IPS-20b (cell line): ENCODE results near the gene GPRC5C.
"Not testable (repeated sequence)": the region's sequence is repeated elsewhere in the genome, so short reads cannot be mapped to it uniquely, and the experiment has no call there.

Experiments used
- H3K27ac ChIP-seq: one replicate; pipeline ENCODE4 v1.5.1; 2013; ENCODE audit warnings: low read length
- H3K27me3 ChIP-seq: 2 replicates; pipeline ENCODE4 v1.6.1; 2013; ENCODE audit warnings: mild to moderate bottlenecking, low read length, inconsistent platforms; ENCODE audit not compliant: insufficient read depth
- H3K36me3 ChIP-seq: 2 replicates; pipeline ENCODE4 v1.6.1; 2013; ENCODE audit warnings: low read depth, mild to moderate bottlenecking, inconsistent platforms, low read length, moderate library complexity; ENCODE audit not compliant: insufficient read depth
- H3K4me1 ChIP-seq: 2 replicates; pipeline ENCODE4 v1.6.1; 2013; ENCODE audit warnings: mild to moderate bottlenecking, control low read depth, inconsistent platforms, low read length, moderate library complexity; ENCODE audit not compliant: insufficient read depth
- H3K4me3 ChIP-seq: 2 replicates; pipeline ENCODE4 v1.5.1; 2013; ENCODE audit warnings: mild to moderate bottlenecking, low read length, inconsistent platforms
- H3K9ac ChIP-seq: 2 replicates; pipeline ENCODE4 v1.6.1; 2013; ENCODE audit warnings: low read depth, mild to moderate bottlenecking, inconsistent platforms, low read length, moderate library complexity
- H3K9me3 ChIP-seq: 2 replicates; pipeline ENCODE4 v1.6.1; 2013; ENCODE audit warnings: mild to moderate bottlenecking, low read depth, low read length, inconsistent platforms; ENCODE audit not compliant: insufficient read depth

GPRC5C gene

DNA sequence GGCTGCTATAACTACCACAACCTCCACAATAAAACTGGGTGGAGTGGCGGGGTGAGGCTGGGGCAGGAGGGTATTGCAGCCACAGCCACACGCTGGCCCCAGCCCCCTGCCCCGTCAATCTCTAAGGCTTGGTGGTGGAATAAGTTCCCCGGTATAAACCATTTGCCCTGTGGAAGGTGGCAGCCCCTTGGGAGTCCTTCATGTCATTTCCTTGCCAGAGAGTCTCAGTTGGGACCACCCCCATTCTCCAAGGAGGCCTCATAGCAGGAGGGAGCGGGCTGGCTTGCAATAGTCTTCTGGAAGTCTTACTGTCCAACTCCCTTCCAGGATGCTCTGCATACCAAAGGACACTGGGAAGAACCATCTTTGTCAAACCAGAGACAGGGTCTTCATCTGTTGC lies 54.0 kb downstream of the GPRC5C start:
- no peaks in the 10 kb centered on the region for H3K36me3 ChIP-seq
- no peak overlapping the region for H3K4me3 ChIP-seq
- H3K4me1 ChIP-seq: no peaks in the 10 kb centered on the region
- H3K27ac ChIP-seq: no peak overlapping the region
- H3K9ac ChIP-seq: no peak overlapping the region
- no peaks in the 10 kb centered on the region for H3K27me3 ChIP-seq
- no peaks in the 10 kb centered on the region for H3K9me3 ChIP-seq

DNA sequence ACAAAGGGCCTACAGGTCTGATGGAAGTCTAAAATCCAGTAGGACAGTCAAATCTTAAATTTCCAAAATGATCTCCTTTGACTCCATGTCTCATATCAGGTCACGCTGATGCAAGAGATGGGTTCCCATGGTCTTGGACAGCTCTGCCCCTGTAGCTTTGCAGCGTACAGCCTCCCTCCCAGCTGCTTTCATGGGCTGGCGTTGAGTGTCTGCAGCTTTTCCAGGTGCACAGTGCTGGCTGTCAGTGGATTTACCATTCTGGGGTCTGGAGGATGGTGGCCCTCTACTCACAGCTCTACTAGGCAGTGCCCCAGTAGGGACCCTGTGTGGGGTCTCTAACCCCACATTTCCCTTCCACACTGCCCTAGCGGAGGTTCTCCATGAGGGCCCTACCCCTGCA lies 56.4 kb downstream of the GPRC5C start:
- not testable (repeated sequence) for H3K4me1 ChIP-seq, H3K9ac ChIP-seq, H3K36me3 ChIP-seq, H3K4me3 ChIP-seq, H3K27ac ChIP-seq, H3K9me3 ChIP-seq, H3K27me3 ChIP-seq

DNA sequence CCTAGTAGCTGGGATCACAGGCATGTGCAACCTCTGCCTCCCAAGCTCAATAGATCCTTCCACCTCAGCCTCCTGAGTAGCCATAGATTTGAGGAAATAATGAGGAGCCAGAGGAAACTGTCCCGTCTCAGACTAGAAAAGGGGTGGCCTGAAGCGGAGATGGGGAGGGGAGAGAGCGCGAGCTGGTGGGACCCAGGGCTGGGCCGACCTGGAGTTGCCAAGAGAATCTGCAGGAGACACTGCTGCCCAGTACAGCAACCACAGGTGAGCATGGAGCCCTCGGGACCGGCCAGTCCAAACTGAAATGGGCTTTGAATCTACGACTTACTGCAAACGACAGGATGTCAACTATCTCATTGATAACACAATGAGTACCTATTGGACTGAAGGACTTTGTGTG lies 58.8 kb downstream of the GPRC5C start:
- no peak overlapping the region for H3K4me3 ChIP-seq
- no peaks in the 10 kb centered on the region for H3K9me3 ChIP-seq
- H3K27ac ChIP-seq: no peak overlapping the region
- no peaks in the 10 kb centered on the region for H3K36me3 ChIP-seq
- H3K9ac ChIP-seq: no peak overlapping the region
- no peaks in the 10 kb centered on the region for H3K4me1 ChIP-seq
- no peaks in the 10 kb centered on the region for H3K27me3 ChIP-seq

DNA sequence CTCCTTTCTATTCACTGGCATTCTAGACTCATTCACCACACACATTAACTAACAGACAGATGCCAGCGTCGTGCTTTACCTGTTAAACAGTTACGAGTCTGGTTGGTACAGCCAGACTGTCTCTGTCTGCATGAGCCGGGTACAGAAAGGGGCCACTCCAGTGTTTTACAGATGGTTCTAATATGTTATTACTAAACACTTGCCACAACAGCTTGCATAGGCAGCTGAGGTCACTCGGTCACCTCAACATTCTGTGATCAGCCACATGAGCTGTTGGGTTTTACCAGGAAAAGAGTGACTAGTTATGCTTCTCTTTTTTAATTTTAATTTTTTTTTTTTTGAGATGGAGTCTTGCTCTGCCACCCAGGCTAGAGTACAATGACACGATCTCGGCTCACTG lies 59.7 kb downstream of the GPRC5C start:
- H3K27ac ChIP-seq: no peak overlapping the region
- H3K4me3 ChIP-seq: no peak overlapping the region
- H3K9me3 ChIP-seq: no peaks in the 10 kb centered on the region
- no peak overlapping the region for H3K9ac ChIP-seq
- no peaks in the 10 kb centered on the region for H3K36me3 ChIP-seq
- no peaks in the 10 kb centered on the region for H3K27me3 ChIP-seq
- H3K4me1 ChIP-seq: no peaks in the 10 kb centered on the region

DNA sequence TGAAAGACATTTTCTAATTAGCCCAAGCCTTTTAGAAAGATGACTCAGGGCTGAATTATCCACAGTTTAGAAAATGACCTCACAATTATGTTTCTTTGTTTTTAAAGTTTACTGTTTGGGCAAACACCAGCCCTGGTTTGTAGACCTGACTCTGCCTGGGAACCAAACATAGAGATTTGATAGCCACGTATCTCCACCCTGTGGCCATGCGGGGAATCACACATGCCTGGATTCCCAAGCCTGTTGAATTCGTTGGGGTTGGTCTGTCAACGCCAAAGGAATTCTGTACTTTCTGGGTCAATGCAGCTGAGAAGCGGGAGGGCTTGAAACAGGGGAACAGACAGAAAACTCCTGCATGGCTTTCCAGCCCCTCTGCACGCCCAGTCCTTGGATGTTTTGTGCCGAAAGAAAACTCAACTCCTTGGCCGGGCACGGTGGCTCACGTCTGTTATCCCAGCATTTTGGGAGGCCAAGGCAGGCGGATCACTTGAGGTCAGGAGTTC lies 61.5 kb downstream of the GPRC5C start:
- no peaks in the 10 kb centered on the region for H3K27me3 ChIP-seq
- no peak overlapping the region for H3K27ac ChIP-seq
- H3K9me3 ChIP-seq: no peaks in the 10 kb centered on the region
- no peaks in the 10 kb centered on the region for H3K4me1 ChIP-seq
- H3K36me3 ChIP-seq: no peaks in the 10 kb centered on the region
- no peak overlapping the region for H3K4me3 ChIP-seq
- no peak overlapping the region for H3K9ac ChIP-seq
